HepG2 (cell line): ENCODE measurements around the gene FMNL1.

Experiments used
- CTCF ChIP-seq: sonication (generic); formaldehyde crosslinking; IDR thresholded peaks from 2 replicates; pipeline ENCODE4 v1.5.0; 2020; ENCODE audit warnings: mild to moderate bottlenecking, missing genetic modification reagents, moderate library complexity
- RCOR2 ChIP-seq: IDR thresholded peaks from 2 replicates; pipeline ENCODE4 v1.6.1; 2016; ENCODE audit warnings: missing biosample characterization, missing genetic modification reagents
- STAT6 ChIP-seq: sonication (generic); formaldehyde crosslinking; IDR thresholded peaks from 2 replicates; pipeline ENCODE4 v1.4.0; 2020; ENCODE audit warnings: missing genetic modification reagents, mild to moderate bottlenecking, borderline replicate concordance
- ZNF224 ChIP-seq: sonication (generic); formaldehyde crosslinking; IDR thresholded peaks from 2 replicates; pipeline ENCODE4 v1.5.0; 2020; ENCODE audit warnings: mild to moderate bottlenecking, missing genetic modification reagents
- ZNF232 ChIP-seq: sonication (generic); formaldehyde crosslinking; IDR thresholded peaks from 2 replicates; pipeline ENCODE4 v1.4.0; 2020; ENCODE audit warnings: missing genetic modification reagents, borderline replicate concordance
- TF ChIP-seq, protein P1 (sequence below): sonication (generic); formaldehyde crosslinking; IDR thresholded peaks from 2 replicates; pipeline ENCODE4 v1.4.0; 2020; ENCODE audit warnings: missing genetic modification reagents
- TF ChIP-seq, protein P2 (sequence below): sonication (generic); formaldehyde crosslinking; IDR thresholded peaks from 2 replicates; pipeline ENCODE4 v1.9.0; 2022; ENCODE audit warnings: low read depth, missing genetic modification reagents

DNA sequence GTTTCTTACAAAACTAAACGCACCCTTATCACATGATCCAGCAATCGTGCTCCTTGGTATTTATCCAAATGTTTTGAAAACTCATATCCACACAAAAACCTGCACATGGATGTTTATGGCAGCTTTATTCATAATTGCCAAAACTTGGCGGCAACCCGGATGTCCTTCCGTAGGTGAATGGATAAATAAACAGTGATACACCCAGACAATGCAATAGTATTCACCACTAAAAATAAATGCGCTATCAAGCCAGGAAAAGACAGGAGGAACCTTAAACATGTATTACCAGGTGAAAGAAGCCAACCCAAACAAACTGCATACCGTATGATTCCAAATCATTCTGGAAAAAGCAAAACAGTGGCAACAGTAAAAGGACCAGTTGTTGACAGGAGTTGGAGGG, 30.2 kb downstream of the FMNL1 start:
- TF ChIP-seq CTCF (CRISPR knock-in tag) (no peak), RCOR2 (CRISPR knock-in tag) (no peak), ZNF232 (CRISPR knock-in tag) (no peak), STAT6 (CRISPR knock-in tag) (no peak), ZNF224 (no peak)
- TF ChIP-seq, protein P1, sequence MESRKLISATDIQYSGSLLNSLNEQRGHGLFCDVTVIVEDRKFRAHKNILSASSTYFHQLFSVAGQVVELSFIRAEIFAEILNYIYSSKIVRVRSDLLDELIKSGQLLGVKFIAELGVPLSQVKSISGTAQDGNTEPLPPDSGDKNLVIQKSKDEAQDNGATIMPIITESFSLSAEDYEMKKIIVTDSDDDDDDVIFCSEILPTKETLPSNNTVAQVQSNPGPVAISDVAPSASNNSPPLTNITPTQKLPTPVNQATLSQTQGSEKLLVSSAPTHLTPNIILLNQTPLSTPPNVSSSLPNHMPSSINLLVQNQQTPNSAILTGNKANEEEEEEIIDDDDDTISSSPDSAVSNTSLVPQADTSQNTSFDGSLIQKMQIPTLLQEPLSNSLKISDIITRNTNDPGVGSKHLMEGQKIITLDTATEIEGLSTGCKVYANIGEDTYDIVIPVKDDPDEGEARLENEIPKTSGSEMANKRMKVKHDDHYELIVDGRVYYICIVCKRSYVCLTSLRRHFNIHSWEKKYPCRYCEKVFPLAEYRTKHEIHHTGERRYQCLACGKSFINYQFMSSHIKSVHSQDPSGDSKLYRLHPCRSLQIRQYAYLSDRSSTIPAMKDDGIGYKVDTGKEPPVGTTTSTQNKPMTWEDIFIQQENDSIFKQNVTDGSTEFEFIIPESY (CRISPR knock-in tag) = no peak
- TF ChIP-seq, protein P2, sequence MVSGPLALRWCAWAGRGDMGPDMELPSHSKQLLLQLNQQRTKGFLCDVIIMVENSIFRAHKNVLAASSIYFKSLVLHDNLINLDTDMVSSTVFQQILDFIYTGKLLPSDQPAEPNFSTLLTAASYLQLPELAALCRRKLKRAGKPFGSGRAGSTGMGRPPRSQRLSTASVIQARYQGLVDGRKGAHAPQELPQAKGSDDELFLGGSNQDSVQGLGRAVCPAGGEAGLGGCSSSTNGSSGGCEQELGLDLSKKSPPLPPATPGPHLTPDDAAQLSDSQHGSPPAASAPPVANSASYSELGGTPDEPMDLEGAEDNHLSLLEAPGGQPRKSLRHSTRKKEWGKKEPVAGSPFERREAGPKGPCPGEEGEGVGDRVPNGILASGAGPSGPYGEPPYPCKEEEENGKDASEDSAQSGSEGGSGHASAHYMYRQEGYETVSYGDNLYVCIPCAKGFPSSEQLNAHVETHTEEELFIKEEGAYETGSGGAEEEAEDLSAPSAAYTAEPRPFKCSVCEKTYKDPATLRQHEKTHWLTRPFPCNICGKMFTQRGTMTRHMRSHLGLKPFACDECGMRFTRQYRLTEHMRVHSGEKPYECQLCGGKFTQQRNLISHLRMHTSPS (CRISPR knock-in tag) = no peak
